NCI-H1436 (cell line): ENCODE data around the gene KRT36.

Source experiments
- DNase-seq: peaks from one replicate; lab custom pipeline; 2025; lab: John Stamatoyannopoulos, UW

KRT36 gene

GRCh38 chr17:41521574-41522261 lies 32.0 kb upstream of the KRT36 start:
- DNase-seq = no peak

DNA sequence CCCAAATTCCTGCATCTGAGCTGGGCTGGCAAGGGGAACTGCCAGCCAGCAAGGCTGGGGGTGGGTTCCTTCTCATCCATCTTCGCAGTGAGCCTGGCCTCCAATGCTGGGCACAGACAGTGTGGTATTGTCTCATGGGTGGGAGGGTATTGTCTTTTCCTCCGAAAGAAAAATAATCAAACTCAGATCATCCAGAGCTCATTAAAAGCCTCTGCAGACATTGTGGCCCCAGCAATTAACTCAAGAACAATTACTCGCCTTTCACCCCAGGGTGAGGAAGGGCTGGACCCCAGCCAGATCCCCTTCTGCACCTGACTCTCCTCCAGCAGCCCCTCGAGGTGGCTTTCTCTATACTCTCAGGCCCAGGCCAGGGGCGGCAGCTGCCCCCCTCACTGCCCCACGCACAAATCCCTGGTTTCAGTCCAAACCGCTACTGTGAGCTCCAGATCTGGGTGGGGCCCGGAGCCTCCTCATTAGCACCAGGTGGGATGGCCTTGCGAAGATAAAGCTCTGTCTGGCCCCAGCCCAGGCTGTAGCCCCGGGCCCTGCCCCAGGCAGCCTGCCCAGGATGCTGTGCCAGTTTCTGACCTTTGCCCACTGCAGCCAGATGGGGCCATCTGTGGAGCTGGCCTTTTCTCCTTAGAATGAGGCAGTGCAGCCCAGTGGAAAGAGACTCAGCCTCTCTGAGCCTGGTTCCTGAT lies 31.3 kb upstream of the KRT36 start:
- DNase-seq = peak; percentile 24

DNA sequence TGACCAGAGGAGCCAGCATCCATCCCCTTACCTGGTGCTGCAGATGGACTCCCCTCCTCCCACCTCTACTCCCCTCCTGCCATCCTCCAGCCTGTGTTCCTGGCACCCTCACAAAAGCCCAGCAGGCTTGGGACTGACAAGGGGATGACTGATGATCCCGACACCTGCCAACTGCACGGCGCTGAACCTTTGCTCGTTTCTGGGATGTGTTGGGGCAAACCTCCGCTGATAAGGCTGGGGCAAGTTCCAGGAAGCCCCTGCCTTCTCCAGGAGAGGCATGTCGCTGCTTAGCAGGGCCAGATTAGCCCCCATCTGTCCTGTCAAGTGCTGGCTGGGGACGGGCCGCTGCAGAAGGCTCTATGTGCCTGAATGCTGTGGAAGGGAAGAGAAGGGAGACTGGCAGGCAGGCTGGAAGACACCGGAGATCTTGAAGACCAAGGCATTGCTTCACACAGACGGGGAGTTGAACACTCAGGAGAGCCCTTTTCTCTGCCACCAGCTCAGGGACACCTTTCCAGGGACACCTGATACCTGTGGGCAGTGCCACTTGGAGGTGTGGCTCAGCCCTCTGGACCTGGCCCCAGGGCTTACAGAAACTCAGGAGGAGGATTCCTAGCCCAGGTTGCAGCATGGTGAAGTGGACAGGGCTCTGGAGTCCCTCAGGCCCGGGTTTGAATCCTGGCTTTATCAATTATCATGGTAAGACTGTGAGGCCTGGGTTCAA lies 30.0 kb upstream of the KRT36 start:
- peak; percentile 36 for DNase-seq

DNA sequence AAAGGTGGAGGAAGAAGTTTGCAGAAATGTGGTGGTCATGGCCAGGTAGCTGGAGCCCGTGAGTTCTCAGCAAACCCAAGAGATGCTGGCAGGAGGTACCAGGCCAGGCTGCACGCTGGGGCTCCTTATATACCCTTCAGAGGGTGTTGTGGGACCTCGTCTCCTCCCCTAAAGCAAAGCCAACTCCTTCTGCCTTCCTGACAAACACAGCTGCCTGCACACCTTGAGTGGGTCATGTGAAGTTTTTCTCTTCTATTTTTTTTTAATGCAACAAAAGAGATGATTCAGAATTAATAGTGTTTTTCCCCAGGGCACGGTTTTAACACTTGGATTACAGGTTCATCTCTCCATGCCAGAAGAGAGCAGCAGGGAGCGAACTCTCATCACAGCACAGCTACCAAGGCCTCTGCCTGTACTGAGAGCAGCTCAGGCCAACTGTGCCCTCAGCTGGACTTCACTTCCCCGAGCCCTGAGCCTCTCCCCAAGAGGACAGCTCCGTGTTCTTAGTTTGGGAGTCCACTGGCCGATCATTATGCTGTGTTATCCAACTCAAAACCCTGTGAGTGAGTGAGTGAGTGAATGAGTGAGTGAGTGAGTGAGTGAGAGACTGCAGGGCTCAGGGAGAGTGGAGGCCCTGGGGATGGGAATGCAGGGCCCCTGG lies 29.2 kb upstream of the KRT36 start, which contains the start of gene KRT15:
KRT15 (minus strand) TSS at position 102 of the 661 bp plus-strand sequence; CDS start at position 39, 63 bp downstream.
- peak; percentile 30 for DNase-seq

- no peak for DNase-seq
These were observed 28.3 kb upstream of the KRT36 start for GRCh38 chr17:41518031-41518430.

DNA sequence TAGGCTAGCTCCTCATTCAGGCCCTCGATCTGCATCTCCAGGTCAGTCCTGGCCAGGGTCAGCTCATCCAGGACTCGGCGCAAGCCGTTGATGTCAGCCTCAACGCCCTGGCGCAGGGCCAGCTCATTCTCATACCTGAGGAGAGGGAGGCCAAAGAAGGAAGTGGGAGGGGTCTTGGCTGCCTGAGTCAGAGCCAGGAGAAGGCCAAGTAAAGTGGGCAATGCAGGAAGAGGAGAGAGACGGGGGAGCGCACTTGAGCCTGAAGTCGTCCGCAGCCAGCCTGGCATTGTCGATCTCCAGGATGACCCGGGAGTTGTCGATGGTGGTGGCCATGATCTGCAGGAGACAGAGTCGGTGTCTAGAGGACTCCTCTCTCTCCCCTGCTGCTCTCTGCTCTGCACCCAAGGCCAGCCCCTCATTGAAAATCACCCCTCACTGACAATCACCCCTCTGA lies 27.1 kb upstream of the KRT36 start:
- no peak for DNase-seq

DNA sequence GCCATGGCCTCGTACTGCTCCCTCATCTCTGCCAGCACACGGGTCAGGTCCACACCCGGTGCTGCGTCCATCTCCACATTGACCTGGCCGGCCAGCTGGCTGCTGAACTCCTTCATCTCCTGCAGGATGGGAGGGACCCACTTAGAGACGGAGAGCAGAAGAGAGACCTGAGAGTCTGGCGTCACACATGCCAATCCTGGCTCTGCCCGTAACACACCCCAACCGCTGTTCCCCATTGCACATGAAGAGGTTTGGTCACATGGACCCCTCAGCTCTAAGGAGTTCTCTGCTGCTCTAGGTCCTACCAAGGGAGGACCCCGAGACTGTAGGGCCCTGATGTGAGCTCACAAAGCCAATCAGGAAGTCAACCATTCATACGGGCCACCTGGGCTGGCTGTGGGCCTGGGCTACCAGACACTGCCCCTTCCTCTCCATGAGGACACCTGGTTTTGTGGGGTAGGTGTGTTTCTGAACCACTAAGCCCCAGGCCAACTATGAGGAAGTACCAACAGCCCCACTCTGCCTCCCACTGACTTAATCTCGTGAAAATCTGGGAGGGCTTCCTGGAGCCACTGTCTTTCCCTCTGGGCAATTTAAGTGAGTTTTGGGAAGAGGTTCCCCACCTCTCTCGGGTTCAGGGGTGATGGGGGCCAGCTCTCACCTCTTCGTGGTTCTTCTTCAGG lies 26.6 kb upstream of the KRT36 start:
- DNase-seq = no peak

GRCh38 chr17:41513168-41513547 lies 23.4 kb upstream of the KRT36 start:
- peak; percentile 22 for DNase-seq

DNA sequence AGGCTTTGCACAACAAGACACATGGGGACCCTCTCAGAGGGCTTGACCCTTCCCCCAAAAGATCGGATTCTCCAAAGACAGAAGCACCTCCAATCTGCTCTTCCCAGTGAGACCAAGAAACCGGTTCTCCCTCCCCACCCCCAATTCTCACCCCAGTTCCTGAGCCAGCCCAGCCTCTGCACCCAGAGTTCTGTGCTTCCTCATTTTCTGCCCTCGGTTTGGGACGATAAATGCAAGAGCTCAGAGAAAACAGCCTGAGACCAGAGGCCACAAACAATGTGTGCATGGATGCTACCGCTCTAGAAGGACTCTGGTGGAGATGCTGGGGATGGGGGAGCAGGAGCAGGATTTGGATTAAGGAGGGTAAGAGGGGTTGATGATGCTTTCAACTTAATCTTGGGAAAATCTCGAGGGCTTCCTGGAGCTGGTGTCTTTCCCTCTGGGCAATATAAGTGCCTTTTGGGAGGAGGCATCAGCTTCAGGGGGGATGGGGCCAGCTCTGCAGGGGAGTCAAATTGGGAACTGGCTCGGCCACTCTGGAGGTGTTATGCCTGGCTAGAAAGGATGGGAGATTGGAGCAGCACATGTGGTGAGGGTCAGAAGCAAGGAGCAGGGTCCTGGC lies 22.9 kb upstream of the KRT36 start:
- no peak for DNase-seq

DNA sequence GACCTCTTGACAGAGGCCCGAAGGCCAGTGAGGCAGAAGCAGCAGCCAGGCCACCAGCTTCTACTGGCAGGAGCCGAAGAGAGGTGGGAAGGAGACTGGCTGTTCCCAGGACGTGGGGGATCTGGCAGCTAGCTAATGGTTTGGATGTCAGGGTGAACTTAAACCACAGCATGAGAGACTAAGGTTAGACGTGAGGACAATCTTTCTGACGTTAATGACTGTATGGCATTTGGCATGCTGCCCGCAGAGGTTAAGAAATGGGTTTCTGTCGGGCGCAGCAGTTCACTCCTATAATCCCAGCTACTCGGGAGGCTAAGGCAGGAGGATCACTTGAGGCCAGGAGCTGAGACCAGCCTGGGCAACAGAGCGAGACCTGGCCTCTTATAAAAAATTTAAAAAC lies 22.0 kb upstream of the KRT36 start:
- DNase-seq = no peak

DNA sequence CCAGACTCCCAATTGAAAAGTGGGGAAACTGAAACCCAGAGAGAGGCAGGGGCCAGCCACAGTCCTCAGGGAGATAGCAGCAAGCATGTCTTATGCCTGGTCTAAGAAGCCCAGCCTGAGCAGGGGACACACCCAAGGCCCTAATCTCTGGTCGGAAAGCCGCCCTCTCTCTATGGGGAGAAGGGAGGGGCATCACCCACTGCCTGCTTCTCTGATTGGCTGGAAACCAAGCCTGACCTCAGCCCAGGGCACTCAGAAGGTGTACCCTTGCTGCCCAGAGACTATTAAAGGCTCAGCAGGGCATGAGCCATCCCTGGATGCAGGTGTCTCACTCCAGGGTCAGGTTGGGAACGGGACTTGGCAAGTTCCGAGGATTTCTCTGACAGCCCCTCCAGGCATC lies 21.4 kb upstream of the KRT36 start:
- DNase-seq = no peak

DNA sequence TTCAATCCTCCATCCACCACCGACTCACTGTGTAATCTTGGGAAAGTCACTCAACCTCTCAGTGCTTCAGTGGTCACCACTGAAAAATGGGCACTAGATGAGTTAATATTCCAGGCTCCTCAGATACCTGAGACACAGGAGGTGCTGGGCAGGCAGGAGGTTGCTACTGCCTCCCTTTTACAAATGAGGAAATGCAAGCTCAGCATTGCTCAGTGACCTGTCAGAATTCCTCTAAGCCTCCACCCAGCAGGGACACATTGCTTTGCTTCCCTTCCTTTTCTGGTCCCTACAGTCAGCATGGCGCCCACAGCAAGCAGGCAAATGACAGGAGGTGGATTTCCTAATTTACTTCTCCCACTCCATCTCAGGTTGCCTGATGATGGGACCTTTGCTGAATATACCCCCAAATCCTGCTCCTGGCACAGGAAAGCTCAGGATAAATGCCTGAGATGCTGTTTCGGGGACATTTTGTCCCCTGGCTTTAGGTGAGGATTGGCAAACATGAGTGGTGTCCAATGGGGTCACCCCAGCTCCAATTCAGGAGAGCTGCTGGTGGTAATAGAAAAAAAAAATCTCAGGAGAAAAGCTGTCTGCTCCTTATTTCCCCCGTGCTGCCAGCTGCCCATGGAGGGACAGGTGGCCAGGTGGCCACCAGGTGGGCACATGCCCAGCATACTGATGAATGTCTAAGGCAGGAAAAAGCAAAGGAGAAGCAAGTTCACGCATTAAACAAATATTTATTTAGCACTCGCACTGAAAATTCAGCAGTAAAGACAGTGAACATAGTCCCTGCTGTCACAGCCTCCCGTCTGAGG lies 20.7 kb upstream of the KRT36 start:
- DNase-seq = no peak

- DNase-seq = no peak
These were observed 17.7 kb upstream of the KRT36 start for GRCh38 chr17:41507315-41507880.

DNA sequence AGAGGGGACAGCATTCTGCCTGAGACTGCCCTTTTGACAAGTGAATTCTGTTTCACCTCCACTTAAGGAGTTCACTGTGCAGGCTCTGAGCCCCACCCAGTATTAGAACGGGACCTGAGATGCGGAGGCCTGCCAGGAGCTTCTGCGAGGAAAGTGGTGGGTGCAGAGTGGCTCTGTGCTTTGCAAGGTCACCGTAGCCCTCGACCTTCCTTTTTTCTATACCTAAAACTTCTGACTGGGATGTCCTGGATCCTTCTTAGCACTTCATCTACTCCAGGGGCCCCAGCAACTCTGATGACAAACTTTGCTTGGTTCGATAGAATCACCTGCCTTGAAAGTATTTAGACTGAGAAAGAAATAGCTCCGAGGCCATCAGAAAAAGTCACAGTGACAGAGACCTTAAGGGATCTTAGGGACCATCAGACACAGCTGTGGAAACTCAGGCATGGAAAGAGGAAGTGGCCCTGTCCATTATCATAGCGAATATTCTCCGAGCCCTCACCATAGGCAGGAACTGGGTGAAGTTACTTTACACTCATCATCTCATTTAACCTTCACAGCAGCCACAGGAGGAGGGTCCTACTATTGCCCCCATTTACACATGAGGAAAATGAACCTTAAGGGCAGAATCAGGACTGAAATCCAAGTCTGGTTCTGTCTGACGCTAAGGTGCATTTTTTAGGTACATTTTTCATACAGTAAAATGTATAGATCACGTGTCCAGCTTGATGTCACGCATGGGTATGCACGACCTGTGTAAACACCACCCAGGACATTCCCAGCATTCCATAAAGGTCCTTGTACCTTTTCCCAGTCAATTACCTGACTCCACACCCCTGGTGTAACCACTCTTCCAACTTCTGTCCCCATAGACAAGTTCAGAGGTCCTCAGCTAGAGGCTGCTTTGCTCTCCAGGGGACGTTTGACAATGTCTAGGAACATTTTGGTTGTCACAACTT lies 16.4 kb upstream of the KRT36 start:
- DNase-seq = no peak

GRCh38 chr17:41505007-41505808 lies 15.5 kb upstream of the KRT36 start, which contains the start of gene KRT13:
TSS of gene KRT13 (minus strand) at chr17:41505612. CDS start at chr17:41505550, 62 bp downstream.
- DNase-seq = no peak

DNA sequence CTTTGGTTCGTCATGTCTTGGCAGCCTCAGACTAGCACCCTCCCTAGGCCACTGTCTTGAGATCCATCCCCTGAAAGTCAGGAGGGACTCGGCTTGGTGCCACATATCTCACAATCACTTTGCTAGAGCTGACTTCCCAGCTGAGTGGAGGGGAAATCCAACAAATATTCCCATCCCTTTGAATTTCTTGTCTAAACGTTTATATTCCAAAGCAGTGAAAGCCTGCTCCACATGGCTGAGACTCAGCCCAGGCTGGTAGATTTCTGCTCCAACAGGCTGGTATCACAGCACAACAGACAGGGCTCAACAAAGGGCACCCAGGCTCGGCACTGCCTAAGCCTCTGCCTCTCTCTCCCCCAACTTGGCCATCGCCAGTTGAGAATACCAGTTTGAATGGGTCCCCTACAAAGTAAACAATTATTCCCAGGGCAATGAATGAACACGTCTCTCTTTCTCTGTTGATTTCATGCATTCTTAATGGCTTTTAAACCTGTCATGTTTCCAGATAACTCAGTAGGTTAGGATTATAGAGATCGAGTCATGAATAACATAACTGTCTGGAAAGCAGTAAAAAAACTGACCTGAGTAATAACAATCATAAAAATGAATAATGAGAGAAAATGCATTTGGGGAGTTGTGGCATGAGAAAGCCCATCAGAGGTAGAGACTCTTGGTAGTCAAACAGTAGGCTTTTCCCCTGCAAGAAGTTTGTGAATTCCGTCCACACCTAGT lies 14.7 kb upstream of the KRT36 start:
- no peak for DNase-seq

GRCh38 chr17:41503202-41503601 lies 13.5 kb upstream of the KRT36 start:
- DNase-seq = no peak
